Bone marrow (tissue), 2 donors: ENCODE results near the gene STON1.
"Not testable (repeated sequence)": the region's sequence is repeated elsewhere in the genome, so short reads cannot be mapped to it uniquely, and the experiment has no call there.

Experiments used
- DNase-seq, 2 donors: peaks; one replicate each; lab custom pipeline; 2025; lab: John Stamatoyannopoulos, UW

STON1 gene

DNA sequence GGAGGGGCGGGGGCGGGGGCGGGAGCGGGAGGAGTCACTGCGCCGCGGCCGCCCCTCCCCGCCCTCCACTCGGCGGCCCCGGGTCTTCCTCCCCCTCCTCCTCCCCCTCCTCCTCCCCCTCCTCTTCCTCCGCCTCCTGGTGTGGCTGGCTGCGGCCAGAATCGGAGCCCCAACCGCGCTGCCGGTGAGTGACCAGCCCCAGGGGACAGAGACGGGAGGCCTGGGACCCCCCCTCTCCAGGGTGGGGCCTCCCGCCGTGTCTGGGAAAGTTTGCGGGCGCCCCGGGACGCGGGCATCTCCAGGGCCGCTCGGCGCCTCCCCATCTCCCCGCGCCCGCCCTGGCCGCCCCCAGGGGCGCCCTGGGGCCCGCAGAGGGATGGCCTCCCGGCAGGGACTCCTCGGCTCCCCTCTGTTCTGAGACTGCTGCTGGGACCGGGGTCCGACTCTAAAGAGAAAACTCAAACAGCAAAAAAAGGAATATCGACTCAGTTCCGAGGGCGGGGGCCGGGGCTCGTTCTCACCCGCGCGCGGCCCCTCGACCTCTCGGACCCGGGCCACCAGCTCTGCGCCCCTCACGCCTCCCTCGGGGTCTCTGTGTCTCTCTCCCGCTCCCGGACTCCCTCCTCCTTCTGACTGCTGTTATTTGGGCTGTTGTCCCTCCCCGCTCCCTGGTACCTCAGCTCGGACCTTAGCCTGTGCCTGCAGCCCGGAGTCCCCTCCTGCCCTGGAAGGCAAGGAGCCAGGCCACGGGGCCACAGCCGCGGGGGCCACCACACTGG is at the start of gene STON1:
Gene STON1, plus strand, starts transcription at position 122 of the 779 bp plus-strand sequence. CDS start 50,480 bp downstream, outside the sequence.
- DNase-seq: no peak

GRCh38 chr2:48480526-48480925 is 49.4 kb upstream of the STON1 start:
- no peak for DNase-seq

- DNase-seq: no peak
Measured at GRCh38 chr2:48482313-48482712, 47.6 kb upstream of the STON1 start.

- no peak for DNase-seq
Measured at GRCh38 chr2:48482769-48483168, 47.2 kb upstream of the STON1 start.

GRCh38 chr2:48483506-48483905 is 46.4 kb upstream of the STON1 start:
- DNase-seq: no peak

DNA sequence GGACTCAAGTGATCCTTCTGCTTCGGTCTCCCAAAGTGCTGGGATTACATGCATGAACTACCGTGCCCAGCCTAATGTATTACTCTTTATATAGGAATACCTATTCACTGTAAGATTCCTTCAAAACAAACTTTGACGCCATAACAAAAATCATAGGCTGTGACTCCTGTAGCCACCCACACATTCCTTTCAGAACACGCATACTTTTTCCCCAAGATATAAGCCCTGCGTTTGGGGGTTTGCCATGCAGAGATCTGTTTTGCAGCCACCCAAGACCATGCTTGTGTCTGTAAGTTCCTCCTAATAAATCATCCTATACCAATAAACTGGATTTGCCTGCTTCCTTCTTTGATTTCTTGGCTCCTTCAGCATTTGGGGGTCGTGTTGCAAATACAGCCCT is 46.0 kb upstream of the STON1 start:
- no peak for DNase-seq

DNA sequence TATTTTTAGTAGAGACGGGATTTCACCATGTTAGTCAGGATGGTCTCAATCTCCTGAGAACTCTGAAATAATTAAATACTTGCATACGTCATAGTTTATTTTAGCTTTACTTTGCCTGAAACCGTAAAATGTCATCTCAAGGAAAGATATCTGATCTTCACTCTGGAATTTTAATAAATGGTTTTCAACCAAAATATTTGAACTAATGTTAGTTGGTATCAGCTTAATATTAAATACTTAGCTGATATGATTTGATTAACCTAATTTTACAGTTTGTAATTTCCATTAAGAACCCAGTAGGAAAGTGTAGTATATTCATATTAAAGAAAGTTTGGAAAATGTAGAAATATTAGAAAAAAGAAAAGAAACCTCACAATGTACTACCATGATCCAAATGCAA is 41.4 kb upstream of the STON1 start:
- DNase-seq: no peak

DNA sequence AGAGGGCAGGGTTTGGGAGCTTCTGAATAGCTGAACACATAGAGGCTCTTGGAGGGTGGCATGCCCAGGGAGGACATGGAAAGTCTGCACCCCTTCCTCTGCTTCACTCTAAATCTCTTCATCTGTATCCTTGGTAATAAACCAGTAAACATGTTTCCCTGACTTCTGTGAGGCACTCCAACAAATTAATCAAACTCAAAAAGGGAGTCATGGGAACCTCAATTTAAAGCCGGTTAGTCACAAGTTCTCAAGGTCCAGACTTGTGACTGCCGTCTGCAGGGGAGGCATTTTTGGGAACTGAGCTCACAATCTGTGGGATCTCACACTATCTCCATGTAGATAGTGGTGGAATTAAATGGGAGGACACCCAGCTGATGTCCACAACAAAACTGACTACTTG is 33.1 kb upstream of the STON1 start:
- DNase-seq: no peak

GRCh38 chr2:48504647-48505327 is 25.2 kb upstream of the STON1 start:
- no peak for DNase-seq

DNA sequence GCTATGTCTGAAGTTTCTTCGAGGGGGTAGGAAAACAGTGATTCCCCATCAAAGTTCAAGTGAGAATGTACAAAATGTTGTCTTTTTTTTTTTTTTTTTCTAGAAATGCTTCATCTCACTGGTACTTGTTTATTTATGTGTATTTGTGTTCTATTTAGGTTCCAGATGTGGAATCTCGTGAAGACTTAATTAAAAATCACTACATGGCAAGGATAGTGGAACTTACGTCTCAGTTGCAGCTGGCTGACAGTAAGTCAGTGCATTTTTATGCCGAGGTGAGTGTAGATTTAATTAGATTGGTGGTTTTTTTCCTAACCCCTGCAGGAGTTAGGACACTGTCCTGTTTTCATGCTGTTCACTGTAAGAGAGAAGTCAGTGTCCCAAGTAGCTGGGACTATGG is 22.8 kb upstream of the STON1 start:
- DNase-seq: no peak

DNA sequence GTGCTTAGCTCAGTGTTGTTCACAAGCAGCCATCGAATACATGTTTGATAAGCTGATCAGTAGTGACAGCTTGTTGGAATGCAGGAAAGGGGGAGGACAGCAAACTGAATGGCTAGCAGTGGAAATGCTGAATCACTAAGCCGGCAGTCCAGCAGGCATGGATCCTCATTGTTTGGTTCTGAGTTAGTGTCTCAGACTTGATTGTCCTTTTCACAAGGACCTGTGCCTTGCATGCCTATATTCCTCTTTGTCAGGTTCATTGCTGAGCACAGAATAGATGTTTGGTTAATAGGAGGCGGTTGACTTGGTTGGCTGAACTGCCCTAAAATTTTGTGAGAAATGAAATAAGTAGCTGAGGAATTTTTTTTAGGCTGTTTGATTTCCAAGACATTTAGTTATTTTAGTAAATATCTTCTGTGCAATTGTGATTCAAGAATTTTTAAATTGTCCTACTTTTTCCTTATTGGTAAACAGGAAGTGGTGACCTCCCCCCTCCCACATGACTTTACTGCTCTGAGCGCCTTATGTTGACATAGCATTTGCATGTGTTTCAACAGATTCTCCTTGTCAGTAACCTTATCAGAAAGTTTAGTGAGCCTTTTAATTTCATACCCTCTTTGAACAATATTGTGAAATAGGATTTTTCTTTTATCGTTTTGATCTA is 21.4 kb upstream of the STON1 start:
- no peak for DNase-seq

- no peak for DNase-seq
Measured at GRCh38 chr2:48510329-48510728, 19.6 kb upstream of the STON1 start.

DNA sequence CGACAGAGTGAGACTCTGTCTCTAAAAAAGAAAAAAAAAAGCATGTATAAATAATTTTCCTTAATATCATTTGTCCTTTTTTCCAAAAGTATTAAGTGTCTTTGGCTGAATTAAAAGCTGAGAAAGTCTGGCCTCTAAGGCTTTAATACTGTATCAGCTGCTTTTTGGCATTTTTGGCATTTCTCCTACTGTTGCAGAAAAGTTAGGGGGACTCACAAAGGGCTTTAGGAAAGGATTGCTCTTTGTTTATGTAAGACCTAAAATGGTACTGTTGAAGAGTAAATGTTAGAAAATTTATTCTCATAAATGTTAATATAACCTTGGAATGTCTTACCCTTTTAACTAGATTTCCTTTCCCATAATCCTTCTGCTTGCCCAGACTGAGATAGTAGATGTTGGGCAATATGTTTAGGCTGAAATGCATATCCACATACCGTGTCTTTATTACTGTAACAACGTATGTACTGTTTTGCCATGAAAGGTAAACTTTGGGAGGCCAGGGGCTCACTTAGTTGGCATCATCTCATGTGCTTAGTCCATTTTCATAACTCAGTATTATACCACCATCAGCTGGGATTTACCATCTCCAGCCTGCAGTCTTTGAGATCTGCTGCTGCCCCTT is 18.0 kb upstream of the STON1 start:
- no peak for DNase-seq

GRCh38 chr2:48512571-48512970 is 17.4 kb upstream of the STON1 start:
- no peak for DNase-seq

GRCh38 chr2:48514348-48515003 is 15.5 kb upstream of the STON1 start:
- DNase-seq: no peak

GRCh38 chr2:48515513-48515985 is 14.4 kb upstream of the STON1 start:
- no peak for DNase-seq

DNA sequence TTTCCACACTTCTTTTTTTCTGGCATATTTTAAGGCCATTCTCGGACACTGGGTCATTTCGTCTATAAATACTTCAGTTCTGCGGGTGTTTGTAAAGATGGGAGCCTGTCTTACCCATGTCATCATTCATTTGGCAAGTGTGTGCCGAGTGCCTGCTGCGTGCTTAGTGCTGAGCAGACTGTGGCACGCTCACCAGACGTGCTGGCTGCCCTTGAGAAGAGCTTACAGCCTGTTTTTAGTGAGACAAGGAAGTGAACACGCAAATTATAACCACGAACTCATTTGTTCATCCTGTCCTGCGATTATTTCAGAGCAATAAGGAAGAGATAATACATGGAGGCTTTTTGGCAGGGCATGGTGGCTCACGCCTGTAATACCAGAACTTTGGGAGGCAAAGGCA is 10.4 kb upstream of the STON1 start:
- no peak for DNase-seq

DNA sequence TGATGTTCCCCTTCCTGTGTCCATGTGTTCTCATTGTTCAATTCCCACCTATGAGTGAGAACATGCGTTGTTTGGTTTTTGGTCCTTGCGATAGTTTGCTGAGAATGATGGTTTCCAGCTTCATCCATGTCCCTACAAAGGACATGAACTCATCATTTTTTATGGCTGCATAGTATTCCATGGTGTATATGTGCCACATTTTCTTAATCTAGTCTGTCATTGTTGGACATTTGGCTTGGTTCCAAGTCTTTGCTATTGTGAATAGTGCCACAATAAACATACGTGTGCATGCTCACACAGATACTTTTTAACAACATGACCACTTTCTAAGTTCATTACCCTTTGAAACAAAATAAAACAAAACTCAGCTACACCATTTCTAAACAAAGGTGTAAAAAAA is 5.2 kb upstream of the STON1 start:
- DNase-seq: not testable (repeated sequence)

GRCh38 chr2:48525269-48525943 is 4.5 kb upstream of the STON1 start:
- DNase-seq: no peak

DNA sequence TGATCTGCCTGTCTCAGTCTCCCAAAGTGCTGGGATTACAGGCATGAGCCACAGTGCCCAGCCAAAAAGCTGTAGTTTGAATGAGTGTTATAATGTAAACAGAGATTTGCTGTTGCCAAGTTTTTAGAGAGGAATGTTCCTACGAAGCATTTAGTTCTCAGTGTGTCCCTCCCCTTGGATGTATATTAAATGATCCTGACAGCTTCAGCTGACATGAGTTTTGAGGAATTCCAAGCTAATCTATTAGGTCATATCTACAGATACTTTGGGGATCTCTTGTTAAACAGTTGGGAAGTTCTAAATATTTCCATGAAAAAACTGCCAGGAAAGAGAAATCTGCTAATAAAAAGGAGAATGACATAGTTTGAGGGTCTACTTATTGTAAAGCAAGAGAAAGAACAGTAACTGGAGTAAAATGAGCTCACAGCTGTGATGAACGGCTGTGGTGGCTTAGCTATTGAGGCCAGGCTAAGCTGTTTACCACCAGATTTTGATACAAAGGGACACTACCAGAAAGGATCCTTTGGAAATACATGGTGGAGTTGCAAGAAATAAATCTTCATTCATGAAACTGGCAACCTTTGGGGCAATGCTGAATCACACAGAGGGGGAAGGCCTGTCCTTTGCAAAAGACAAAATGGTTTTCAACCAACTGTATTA is 2.6 kb upstream of the STON1 start:
- no peak for DNase-seq

DNA sequence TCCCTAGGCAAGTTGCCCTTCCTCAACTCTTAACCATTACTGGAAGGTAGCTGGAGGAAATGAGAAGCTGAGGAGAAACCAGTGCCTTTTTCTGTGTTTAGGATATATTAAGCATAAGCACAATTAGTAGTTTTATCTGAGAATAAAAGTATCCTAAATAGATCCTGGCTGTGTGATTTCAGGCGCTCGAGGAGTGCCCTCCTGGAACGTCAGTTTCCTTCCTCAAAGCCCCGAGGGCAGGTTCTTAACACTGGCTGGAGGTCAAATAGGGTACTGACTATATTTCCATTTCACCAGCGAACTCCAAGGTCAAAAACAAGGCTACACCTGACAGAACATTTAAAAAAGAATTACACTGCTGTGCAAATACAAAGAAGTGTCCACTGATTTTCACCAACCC is 1.5 kb upstream of the STON1 start:
- DNase-seq: no peak
